ENCODE measurements around the gene SNRNP25.

DNA sequence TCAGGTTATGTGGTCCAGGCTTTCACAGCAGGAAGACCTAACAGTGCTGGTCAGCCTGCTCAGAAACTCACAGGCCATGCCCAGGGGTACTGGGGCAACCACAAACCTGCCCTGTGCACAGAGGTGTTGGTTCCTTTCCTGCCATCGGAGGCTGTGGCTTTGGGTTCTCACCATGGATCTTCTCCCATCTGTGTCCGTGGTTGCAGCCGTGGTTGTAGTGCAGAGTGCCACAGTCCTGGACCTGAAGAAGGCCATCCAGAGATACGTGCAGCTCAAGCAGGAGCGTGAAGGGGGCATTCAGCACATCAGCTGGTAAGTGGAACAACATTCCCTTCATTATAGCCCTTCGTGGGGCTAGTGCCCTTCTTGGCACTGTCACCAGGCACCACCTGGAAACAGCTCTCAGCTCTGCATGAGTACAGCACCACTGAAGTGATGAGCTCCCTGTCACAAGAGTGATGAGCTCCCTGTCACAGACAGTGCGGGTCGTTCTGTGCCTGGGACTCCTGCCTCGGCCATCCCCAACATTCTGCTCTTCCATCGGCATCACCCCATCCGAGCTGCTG is 2.0 kb downstream of the SNRNP25 start:
- TF ChIP-seq POLR2AphosphoS5 (IDR thresholded peaks at IDR 0.05) (no peak), CTCF (IDR thresholded peaks at IDR 0.05) (no peak), POLR2A (IDR thresholded peaks at IDR 0.05) (no peak)

Measured in sigmoid colon (tissue), 4 donors.